HepG2 (cell line): ENCODE results near the gene NRL. TPM values are rescaled to one million over a fixed set of nuclear protein-coding genes. Genes with fewer than 3 reads are reported as not detected.
A peak's percentile ranks its signal among the peaks of the same experiment; 100 is the strongest.

Experiments used
- CCAR2 ChIP-seq: fragments of 200-400 bp; formaldehyde crosslinking; optimal IDR thresholded peaks from 2 replicates; pipeline ENCODE3; 2018; ENCODE audit warnings: low read depth, mild to moderate bottlenecking, low read length, moderate library complexity
- ELF1 ChIP-seq: sonication (generic); formaldehyde crosslinking; IDR thresholded peaks from 2 replicates; pipeline ENCODE4 v1.4.0; 2020; ENCODE audit warnings: missing genetic modification reagents
- JUN ChIP-seq: sonication (generic); formaldehyde crosslinking; IDR thresholded peaks from 2 replicates; pipeline ENCODE4 v1.4.0; 2020; ENCODE audit warnings: mild to moderate bottlenecking, missing genetic modification reagents
- MTA3 ChIP-seq: sonication (generic); formaldehyde crosslinking; IDR thresholded peaks from 2 replicates; pipeline ENCODE4 v1.4.0; 2020; ENCODE audit warnings: missing genetic modification reagents
- NFRKB ChIP-seq: fragments of 450-650 bp; IDR thresholded peaks from 2 replicates; pipeline ENCODE4 v1.6.1; 2017
- NPAS2 ChIP-seq: sonication (generic); formaldehyde crosslinking; IDR thresholded peaks from 2 replicates; pipeline ENCODE4 v1.8.0; 2022; ENCODE audit warnings: mild to moderate bottlenecking, missing genetic modification reagents, borderline replicate concordance
- ONECUT2 ChIP-seq: sonication (generic); formaldehyde crosslinking; IDR thresholded peaks from 2 replicates; pipeline ENCODE4 v1.4.0; 2020; ENCODE audit warnings: missing genetic modification reagents
- PCBP2 ChIP-seq: fragments of 200-400 bp; formaldehyde crosslinking; optimal IDR thresholded peaks from 2 replicates; pipeline ENCODE3; 2018; ENCODE audit warnings: low read length, low read depth; ENCODE audit not compliant: poor library complexity, severe bottlenecking
- RBFOX2 ChIP-seq: fragments of 200-400 bp; formaldehyde crosslinking; IDR thresholded peaks from 2 replicates; pipeline ENCODE4 v1.6.1; 2017; ENCODE audit warnings: low read depth, mild to moderate bottlenecking, low read length
- ZBTB20 ChIP-seq: sonication (generic); formaldehyde crosslinking; IDR thresholded peaks from 2 replicates; pipeline ENCODE4 v1.8.1; 2023; ENCODE audit warnings: missing genetic modification reagents, low read depth, mild to moderate bottlenecking, borderline replicate concordance
- ZFP37 ChIP-seq: sonication (generic); formaldehyde crosslinking; IDR thresholded peaks from 2 replicates; pipeline ENCODE4 v1.4.0; 2020; ENCODE audit warnings: missing genetic modification reagents, borderline replicate concordance
- ZFP62 ChIP-seq: sonication (generic); formaldehyde crosslinking; IDR thresholded peaks from 2 replicates; pipeline ENCODE4 v1.4.0; 2020; ENCODE audit warnings: missing genetic modification reagents
- ZFY ChIP-seq: sonication (generic); formaldehyde crosslinking; IDR thresholded peaks from 2 replicates; pipeline ENCODE4 v1.4.0; 2020; ENCODE audit warnings: missing genetic modification reagents
- ZMYM3 ChIP-seq: sonication (generic); formaldehyde crosslinking; IDR thresholded peaks from 2 replicates; pipeline ENCODE4 v1.5.1; 2020; ENCODE audit warnings: mild to moderate bottlenecking, missing genetic modification reagents
- ZNF335 ChIP-seq: sonication (generic); formaldehyde crosslinking; IDR thresholded peaks from 2 replicates; pipeline ENCODE4 v1.4.0; 2020; ENCODE audit warnings: missing genetic modification reagents
- ZNF547 ChIP-seq: sonication (generic); formaldehyde crosslinking; IDR thresholded peaks from 2 replicates; pipeline ENCODE4 v1.5.1; 2020; ENCODE audit warnings: mild to moderate bottlenecking, missing genetic modification reagents
- ZNF713 ChIP-seq: sonication (generic); formaldehyde crosslinking; IDR thresholded peaks from 2 replicates; pipeline ENCODE4 v1.4.0; 2020; ENCODE audit warnings: mild to moderate bottlenecking, missing genetic modification reagents
- ZNF782 ChIP-seq: sonication (generic); formaldehyde crosslinking; IDR thresholded peaks from 2 replicates; pipeline ENCODE4 v1.4.0; 2020; ENCODE audit warnings: missing genetic modification reagents, mild to moderate bottlenecking, borderline replicate concordance
- ZSCAN20 ChIP-seq: sonication (generic); formaldehyde crosslinking; IDR thresholded peaks from 2 replicates; pipeline ENCODE4 v1.4.0; 2020; ENCODE audit warnings: missing genetic modification reagents, mild to moderate bottlenecking, borderline replicate concordance
- polyA plus RNA-seq, 8 experiments: library from polyadenylated mRNA; depleted of rRNA in 3 of 8; stranded (reverse) in 7 of 8; unstranded in 1 of 8; fragments of >200 nt; fragmentation: Illumina TruSeq in 4 of 8; extraction: Trizol in 4 of 8; gene quantifications; 2 replicates each; pipeline versions ENCODE4 v1.2.1 to v1.2.3, GENCODE V29; 2011 to 2016; ENCODE audit warnings: low read depth in 4 of 8, missing spikeins in 1 of 8, mixed read lengths in 1 of 8; ENCODE audit not compliant: insufficient read depth in 1 of 8
- total RNA-seq, 5 experiments: library from RNA; depleted of rRNA; stranded (reverse); fragments of >200 nt; fragmentation: Illumina TruSeq; extraction: Trizol; gene quantifications; 2 replicates each; pipeline ENCODE4 v1.2.3, GENCODE V29; 2016; ENCODE audit warnings: low read depth in 1 of 5
- TF ChIP-seq, protein P1 (sequence below): sonication (generic); IDR thresholded peaks from 2 replicates; pipeline ENCODE4 v1.6.1; 2016; ENCODE audit warnings: low read depth, borderline replicate concordance
- TF ChIP-seq, protein P2 (sequence below): IDR thresholded peaks from 2 replicates; pipeline ENCODE4 v1.4.0; 2020; ENCODE audit warnings: mild to moderate bottlenecking, missing genetic modification reagents
- TF ChIP-seq, protein P3 (sequence below): IDR thresholded peaks from 2 replicates; pipeline ENCODE4 v1.6.1; 2012; ENCODE audit warnings: low read depth, low read length, improper control_type of control experiment
- TF ChIP-seq, protein P4 (sequence below): sonication (generic); formaldehyde crosslinking; IDR thresholded peaks from 2 replicates; pipeline ENCODE4 v1.5.0; 2020; ENCODE audit warnings: missing genetic modification reagents

The NRL gene
- total and polyA plus RNA-seq, 2 of the 13 experiments (the other 11 are each of a cell fraction or from before 2014, with no cell fraction given): 2.5 to 4.7 TPM

DNA sequence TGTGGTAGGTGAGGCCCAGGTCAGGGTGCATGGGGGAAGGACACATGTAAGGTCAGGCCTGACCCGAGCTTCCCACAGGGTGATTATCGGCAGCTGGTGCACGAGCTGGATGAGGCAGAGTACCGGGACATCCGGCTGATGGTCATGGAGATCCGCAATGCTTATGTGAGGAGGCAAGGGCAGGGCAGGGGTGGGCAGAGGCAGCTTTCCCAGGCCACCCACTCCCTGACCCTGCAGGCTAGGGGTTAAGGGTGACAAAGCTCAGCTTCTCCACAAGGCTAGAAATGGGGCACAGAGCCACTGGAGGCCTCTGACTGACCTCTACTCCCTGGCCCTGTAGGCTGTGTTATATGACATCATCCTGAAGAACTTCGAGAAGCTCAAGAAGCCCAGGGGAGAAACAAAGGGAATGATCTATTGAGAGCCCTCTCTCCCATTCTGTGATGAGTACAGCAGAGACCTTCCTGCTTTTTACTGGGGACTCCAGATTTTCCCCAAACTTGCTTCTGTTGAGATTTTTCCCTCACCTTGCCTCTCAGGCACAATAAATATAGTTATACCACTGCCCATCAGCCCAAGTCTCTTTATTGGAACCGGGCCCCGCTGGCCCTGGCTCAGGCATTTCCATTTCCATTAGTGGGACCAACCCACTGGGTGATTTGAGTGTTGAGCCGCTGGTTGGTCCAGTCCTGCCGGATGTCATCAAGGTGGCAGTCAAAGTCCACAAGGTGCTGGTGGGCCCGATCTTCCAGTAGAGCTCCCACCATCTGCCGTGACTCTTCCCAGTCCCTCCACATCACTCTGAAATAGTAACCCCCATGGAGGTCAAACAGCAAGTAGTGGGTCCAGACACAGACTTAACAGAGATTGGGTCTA lies 23.9 kb upstream of the NRL start (continued):
- TF ChIP-seq CCAR2 (no peak), ZMYM3 (no peak), NPAS2 (CRISPR knock-in tag) (no peak), PCBP2 (no peak), ZFP37 (CRISPR knock-in tag) (no peak), NFRKB (no peak), ZNF547 (peak; percentile 41; the same call in 1 of the 2 replicates), MTA3 (CRISPR knock-in tag) (no peak), ZNF713 (no peak), ZSCAN20 (CRISPR knock-in tag) (no peak), RBFOX2 (no peak), ONECUT2 (no peak), JUN (CRISPR knock-in tag) (no peak), ELF1 (no peak), ZFY (peak; percentile 29; the same call in 1 of the 2 replicates), ZBTB20 (CRISPR knock-in tag) (no peak), ZNF782 (CRISPR knock-in tag) (0 out of 2 replicates have a peak, but pooled peaks have one; percentile 29), ZNF335 (no peak), ZFP62 (CRISPR knock-in tag) (no peak)
- TF ChIP-seq, protein P1, sequence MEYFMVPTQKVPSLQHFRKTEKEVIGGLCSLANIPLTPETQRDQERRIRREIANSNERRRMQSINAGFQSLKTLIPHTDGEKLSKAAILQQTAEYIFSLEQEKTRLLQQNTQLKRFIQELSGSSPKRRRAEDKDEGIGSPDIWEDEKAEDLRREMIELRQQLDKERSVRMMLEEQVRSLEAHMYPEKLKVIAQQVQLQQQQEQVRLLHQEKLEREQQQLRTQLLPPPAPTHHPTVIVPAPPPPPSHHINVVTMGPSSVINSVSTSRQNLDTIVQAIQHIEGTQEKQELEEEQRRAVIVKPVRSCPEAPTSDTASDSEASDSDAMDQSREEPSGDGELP: no peak
- TF ChIP-seq, protein P2, sequence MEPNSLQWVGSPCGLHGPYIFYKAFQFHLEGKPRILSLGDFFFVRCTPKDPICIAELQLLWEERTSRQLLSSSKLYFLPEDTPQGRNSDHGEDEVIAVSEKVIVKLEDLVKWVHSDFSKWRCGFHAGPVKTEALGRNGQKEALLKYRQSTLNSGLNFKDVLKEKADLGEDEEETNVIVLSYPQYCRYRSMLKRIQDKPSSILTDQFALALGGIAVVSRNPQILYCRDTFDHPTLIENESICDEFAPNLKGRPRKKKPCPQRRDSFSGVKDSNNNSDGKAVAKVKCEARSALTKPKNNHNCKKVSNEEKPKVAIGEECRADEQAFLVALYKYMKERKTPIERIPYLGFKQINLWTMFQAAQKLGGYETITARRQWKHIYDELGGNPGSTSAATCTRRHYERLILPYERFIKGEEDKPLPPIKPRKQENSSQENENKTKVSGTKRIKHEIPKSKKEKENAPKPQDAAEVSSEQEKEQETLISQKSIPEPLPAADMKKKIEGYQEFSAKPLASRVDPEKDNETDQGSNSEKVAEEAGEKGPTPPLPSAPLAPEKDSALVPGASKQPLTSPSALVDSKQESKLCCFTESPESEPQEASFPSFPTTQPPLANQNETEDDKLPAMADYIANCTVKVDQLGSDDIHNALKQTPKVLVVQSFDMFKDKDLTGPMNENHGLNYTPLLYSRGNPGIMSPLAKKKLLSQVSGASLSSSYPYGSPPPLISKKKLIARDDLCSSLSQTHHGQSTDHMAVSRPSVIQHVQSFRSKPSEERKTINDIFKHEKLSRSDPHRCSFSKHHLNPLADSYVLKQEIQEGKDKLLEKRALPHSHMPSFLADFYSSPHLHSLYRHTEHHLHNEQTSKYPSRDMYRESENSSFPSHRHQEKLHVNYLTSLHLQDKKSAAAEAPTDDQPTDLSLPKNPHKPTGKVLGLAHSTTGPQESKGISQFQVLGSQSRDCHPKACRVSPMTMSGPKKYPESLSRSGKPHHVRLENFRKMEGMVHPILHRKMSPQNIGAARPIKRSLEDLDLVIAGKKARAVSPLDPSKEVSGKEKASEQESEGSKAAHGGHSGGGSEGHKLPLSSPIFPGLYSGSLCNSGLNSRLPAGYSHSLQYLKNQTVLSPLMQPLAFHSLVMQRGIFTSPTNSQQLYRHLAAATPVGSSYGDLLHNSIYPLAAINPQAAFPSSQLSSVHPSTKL (CRISPR knock-in tag): no peak
- TF ChIP-seq, protein P3, sequence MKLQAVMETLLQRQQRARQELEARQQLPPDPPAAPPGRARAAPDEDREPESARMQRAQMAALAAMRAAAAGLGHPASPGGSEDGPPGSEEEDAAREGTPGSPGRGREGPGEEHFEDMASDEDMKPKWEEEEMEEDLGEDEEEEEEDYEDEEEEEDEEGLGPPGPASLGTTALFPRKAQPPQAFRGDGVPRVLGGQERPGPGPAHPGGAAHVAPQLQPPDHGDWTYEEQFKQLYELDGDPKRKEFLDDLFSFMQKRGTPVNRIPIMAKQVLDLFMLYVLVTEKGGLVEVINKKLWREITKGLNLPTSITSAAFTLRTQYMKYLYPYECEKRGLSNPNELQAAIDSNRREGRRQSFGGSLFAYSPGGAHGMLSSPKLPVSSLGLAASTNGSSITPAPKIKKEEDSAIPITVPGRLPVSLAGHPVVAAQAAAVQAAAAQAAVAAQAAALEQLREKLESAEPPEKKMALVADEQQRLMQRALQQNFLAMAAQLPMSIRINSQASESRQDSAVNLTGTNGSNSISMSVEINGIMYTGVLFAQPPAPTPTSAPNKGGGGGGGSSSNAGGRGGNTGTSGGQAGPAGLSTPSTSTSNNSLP: no peak
- TF ChIP-seq, protein P4, sequence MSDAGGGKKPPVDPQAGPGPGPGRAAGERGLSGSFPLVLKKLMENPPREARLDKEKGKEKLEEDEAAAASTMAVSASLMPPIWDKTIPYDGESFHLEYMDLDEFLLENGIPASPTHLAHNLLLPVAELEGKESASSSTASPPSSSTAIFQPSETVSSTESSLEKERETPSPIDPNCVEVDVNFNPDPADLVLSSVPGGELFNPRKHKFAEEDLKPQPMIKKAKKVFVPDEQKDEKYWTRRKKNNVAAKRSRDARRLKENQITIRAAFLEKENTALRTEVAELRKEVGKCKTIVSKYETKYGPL: no peak
